NCI-H2196 treated with DMSO at 0.1 percent for 48 hours (cell line): ENCODE measurements around the gene NOL4L.
A peak's percentile ranks its signal among the peaks of the same experiment; 100 is the strongest.

Experiments used
- DNase-seq: peaks from one replicate; lab custom pipeline; 2025; ENCODE audit not compliant: unreplicated experiment; lab: John Stamatoyannopoulos, UW

Gene NOL4L

GRCh38 chr20:32487381-32487780 is 97.8 kb downstream of the NOL4L start:
- DNase-seq, result no peak

GRCh38 chr20:32485770-32486478 is 99.2 kb downstream of the NOL4L start:
- DNase-seq, result no peak

GRCh38 chr20:32484958-32485769 is 100.0 kb downstream of the NOL4L start:
- peak; percentile 61 for DNase-seq

GRCh38 chr20:32484225-32484957 is 100.7 kb downstream of the NOL4L start:
- no peak for DNase-seq

GRCh38 chr20:32483351-32484224 is 101.5 kb downstream of the NOL4L start:
- peak; percentile 69 for DNase-seq

- DNase-seq, result no peak
Observed at GRCh38 chr20:32482442-32483261, 102.5 kb downstream of the NOL4L start.

- no peak for DNase-seq
Observed at GRCh38 chr20:32482143-32482441, 103.0 kb downstream of the NOL4L start.

GRCh38 chr20:32481311-32482142 is 103.6 kb downstream of the NOL4L start:
- no peak for DNase-seq

- DNase-seq, result no peak
Observed at GRCh38 chr20:32480371-32481241, 104.5 kb downstream of the NOL4L start.

GRCh38 chr20:32479697-32480171 is 105.4 kb downstream of the NOL4L start:
- no peak for DNase-seq

- DNase-seq, result no peak
Observed at GRCh38 chr20:32479012-32479411, 106.1 kb downstream of the NOL4L start.

GRCh38 chr20:32478576-32478975 is 106.6 kb downstream of the NOL4L start:
- no peak for DNase-seq

GRCh38 chr20:32477594-32478512 is 107.3 kb downstream of the NOL4L start:
- no peak for DNase-seq

GRCh38 chr20:32476684-32477593 is 108.2 kb downstream of the NOL4L start:
- DNase-seq, result no peak

GRCh38 chr20:32474967-32475811 is 109.9 kb downstream of the NOL4L start:
- DNase-seq, result no peak
